Smooth muscle cell (in vitro differentiated cells): Measurements from ENCODE around the gene MAPK1IP1L. TPM values are rescaled to one million over a fixed set of nuclear protein-coding genes. Genes with fewer than 3 reads are reported as not detected.
"Not testable (repeated sequence)": the region's sequence is repeated elsewhere in the genome, so short reads cannot be mapped to it uniquely, and the experiment has no call there.

Experiments
- DNase-seq: peaks from one replicate; lab custom pipeline; 2025; ENCODE audit not compliant: unreplicated experiment; lab: John Stamatoyannopoulos, UW
- H2AFZ ChIP-seq: fragments of 200-600 bp; sonication (generic); 2 replicates; pipeline ENCODE4 v1.6.0; 2016; ENCODE audit warnings: antibody characterized with exemption, low read depth, mild to moderate bottlenecking
- H3F3A ChIP-seq: fragments of 200-600 bp; sonication (generic); 2 replicates; pipeline ENCODE4 v1.6.0; 2017; ENCODE audit warnings: antibody characterized with exemption, low read depth
- H3K27ac ChIP-seq: fragments of 200-600 bp; sonication (generic); 2 replicates; pipeline ENCODE4 v1.5.1; 2016; ENCODE audit warnings: low read depth, mild to moderate bottlenecking
- H3K27me3 ChIP-seq: fragments of 200-600 bp; sonication (generic); 2 replicates; pipeline ENCODE4 v1.6.1; 2016; ENCODE audit warnings: low read depth, mild to moderate bottlenecking
- H3K36me3 ChIP-seq: fragments of 200-600 bp; sonication (generic); 2 replicates; pipeline ENCODE4 v1.5.1; 2016; ENCODE audit warnings: low read depth
- H3K4me1 ChIP-seq: fragments of 200-600 bp; sonication (generic); 2 replicates; pipeline ENCODE4 v1.5.1; 2016; ENCODE audit warnings: low read depth
- H3K4me2 ChIP-seq: fragments of 200-600 bp; sonication (generic); 2 replicates; pipeline ENCODE4 v1.6.0; 2016; ENCODE audit warnings: mild to moderate bottlenecking
- H3K4me3 ChIP-seq: fragments of 200-600 bp; sonication (generic); 2 replicates; pipeline ENCODE4 v1.5.1; 2016; ENCODE audit warnings: mild to moderate bottlenecking
- H3K79me2 ChIP-seq: fragments of 200-600 bp; sonication (generic); 2 replicates; pipeline ENCODE4 v1.6.0; 2016; ENCODE audit warnings: low read depth, mild to moderate bottlenecking
- H3K9ac ChIP-seq: fragments of 200-600 bp; sonication (generic); 2 replicates; pipeline ENCODE4 v1.6.0; 2016; ENCODE audit warnings: low read depth
- H3K9me3 ChIP-seq: fragments of 200-600 bp; sonication (generic); replicated peaks from 2 replicates; pipeline ENCODE4 v1.5.1; 2016; ENCODE audit warnings: low read depth
- H4K20me1 ChIP-seq: fragments of 200-600 bp; sonication (generic); 2 replicates; pipeline ENCODE4 v1.6.0; 2016; ENCODE audit warnings: low read depth
- CTCF ChIP-seq: fragments of 200-600 bp; sonication (generic); IDR thresholded peaks from 2 replicates; pipeline ENCODE4 v1.5.1; 2017; ENCODE audit warnings: borderline replicate concordance, mild to moderate bottlenecking, antibody characterized with exemption; ENCODE audit not compliant: insufficient read depth, poor library complexity, severe bottlenecking
- WGBS: methylation state at CpG from one replicate; pipeline ENCODE4 v1.1.7; 2016; ENCODE audit warnings: low lambda C conversion rate; 5-methylcytosine and 5-hydroxymethylcytosine counted together
- polyA plus RNA-seq: library from polyadenylated mRNA; unstranded; fragments of >200 nt; fragmentation: Nextera tagmentation; extraction: Ambion mirVana; gene quantifications from 2 replicates; pipeline ENCODE4 v1.2.1, GENCODE V29; 2016
- total RNA-seq: library from RNA; depleted of rRNA; stranded (reverse); fragments of >200 nt; gene quantifications from 2 replicates; pipeline ENCODE4 v1.2.3, GENCODE V29; 2014

MAPK1IP1L gene
- total and polyA plus RNA-seq, 2 experiments from 2014 or later, result 89.7 to 109 TPM

- Histone ChIP-seq H3K4me3 (no peak overlapping the region), H3K4me1 (no peaks in the 10 kb centered on the region), H3K9ac (no peak overlapping the region), H3K9me3 (no peaks in the 10 kb centered on the region), H2AFZ (no peak overlapping the region), H4K20me1 (no peaks in the 10 kb centered on the region), H3K27me3 (no peaks in the 10 kb centered on the region), H3K79me2 (peaks cover 4% of the 10 kb centered on the region), H3F3A (no peaks in the 10 kb centered on the region), H3K27ac (no peak overlapping the region), H3K4me2 (no peak overlapping the region), H3K36me3 (no peaks in the 10 kb centered on the region)
- WGBS, result 88% methylated on average over 2 of the region's 2 CpGs
- DNase-seq, result no peak
- no peak for TF ChIP-seq CTCF
Measured at GRCh38 chr14:55019968-55020554, 31.4 kb upstream of the MAPK1IP1L start.

GRCh38 chr14:55024365-55024764, 27.1 kb upstream of the MAPK1IP1L start:
- H3K36me3 ChIP-seq, H3F3A ChIP-seq, H3K27ac ChIP-seq, H3K9me3 ChIP-seq, H3K4me3 ChIP-seq, H2AFZ ChIP-seq, DNase-seq, H3K9ac ChIP-seq, H3K27me3 ChIP-seq, H3K4me2 ChIP-seq: not testable (repeated sequence)
- Histone ChIP-seq H3K4me1 (peaks cover 29% of the 10 kb centered on the region), H4K20me1 (peaks cover 14% of the 10 kb centered on the region), H3K79me2 (peaks cover 38% of the 10 kb centered on the region)
- 70% methylated on average over 3 of the region's 5 CpGs for WGBS

- H3K4me3 ChIP-seq, result peak overlapping the region; percentile 91
- peaks cover 54% of the 10 kb centered on the region for H3K79me2 ChIP-seq
- H3K27ac ChIP-seq, result peak overlapping the region; percentile 80
- DNase-seq, result no peak
- peak overlapping the region; percentile 100 for H2AFZ ChIP-seq
- WGBS, result 13% methylated on average over 7 of the region's 7 CpGs
- H3K4me2 ChIP-seq, result peak overlapping the region; percentile 99
- TF ChIP-seq CTCF, result no peak
- H3K9ac ChIP-seq, result peak overlapping the region; percentile 85
- H3K27me3 ChIP-seq, result no peaks in the 10 kb centered on the region
- peaks cover 29% of the 10 kb centered on the region for H4K20me1 ChIP-seq
- H3K36me3 ChIP-seq, result no peaks in the 10 kb centered on the region
- H3F3A ChIP-seq, result no peaks in the 10 kb centered on the region
- no peaks in the 10 kb centered on the region for H3K9me3 ChIP-seq
- H3K4me1 ChIP-seq, result peaks cover 32% of the 10 kb centered on the region
Measured at GRCh38 chr14:55025948-55026347, 25.5 kb upstream of the MAPK1IP1L start.

- peaks cover 34% of the 10 kb centered on the region for H4K20me1 ChIP-seq
- H3K9ac ChIP-seq, result peak overlapping the region; percentile 85
- peak overlapping the region; percentile 99 for H3K4me2 ChIP-seq
- no peak for TF ChIP-seq CTCF
- H3K4me1 ChIP-seq, result peaks cover 32% of the 10 kb centered on the region
- H2AFZ ChIP-seq, result peak overlapping the region; percentile 100
- no peaks in the 10 kb centered on the region for H3K27me3 ChIP-seq
- no peaks in the 10 kb centered on the region for H3F3A ChIP-seq
- peak overlapping the region; percentile 91 for H3K4me3 ChIP-seq
- no peaks in the 10 kb centered on the region for H3K36me3 ChIP-seq
- peaks cover 58% of the 10 kb centered on the region for H3K79me2 ChIP-seq
- H3K9me3 ChIP-seq, result no peaks in the 10 kb centered on the region
- peak overlapping the region; percentile 80 for H3K27ac ChIP-seq
- no peak for DNase-seq
- WGBS, result 4% methylated on average over 9 of the region's 9 CpGs
Measured at GRCh38 chr14:55026441-55026792, 25.0 kb upstream of the MAPK1IP1L start.
